ENCODE data around the gene BTBD9. TPM values are rescaled to one million over a fixed set of nuclear protein-coding genes. Genes with fewer than 3 reads are reported as not detected.

Gene BTBD9
- total and polyA plus RNA-seq, 5 donors = 9.8 to 24.6 (median 23.7) TPM

GRCh38 chr6:38146021-38146733 is 493.6 kb downstream of the BTBD9 start:
- no peaks in the 10 kb centered on the region for H3K9me3 ChIP-seq (ENCODE audit: control insufficient read depth, low read length)
- no peak overlapping the region for H3K27ac ChIP-seq (ENCODE audit: low read length)
- intact Hi-C loops (cut with DNase I) = no loop called here
- WGBS = 87% methylated on average over 8 of the region's 8 CpGs
- no peaks in the 10 kb centered on the region for H3K27me3 ChIP-seq (ENCODE audit: control insufficient read depth, insufficient read depth)
- ATAC-seq (peak in 1 of 2 donors; percentile 34), DNase-seq (no peak)
- peaks cover 2% of the 10 kb centered on the region for H3K4me1 ChIP-seq (ENCODE audit: control insufficient read depth, insufficient read depth, low read length)
- H3K4me3 ChIP-seq (ENCODE audit: low read length) = no peak overlapping the region

DNA sequence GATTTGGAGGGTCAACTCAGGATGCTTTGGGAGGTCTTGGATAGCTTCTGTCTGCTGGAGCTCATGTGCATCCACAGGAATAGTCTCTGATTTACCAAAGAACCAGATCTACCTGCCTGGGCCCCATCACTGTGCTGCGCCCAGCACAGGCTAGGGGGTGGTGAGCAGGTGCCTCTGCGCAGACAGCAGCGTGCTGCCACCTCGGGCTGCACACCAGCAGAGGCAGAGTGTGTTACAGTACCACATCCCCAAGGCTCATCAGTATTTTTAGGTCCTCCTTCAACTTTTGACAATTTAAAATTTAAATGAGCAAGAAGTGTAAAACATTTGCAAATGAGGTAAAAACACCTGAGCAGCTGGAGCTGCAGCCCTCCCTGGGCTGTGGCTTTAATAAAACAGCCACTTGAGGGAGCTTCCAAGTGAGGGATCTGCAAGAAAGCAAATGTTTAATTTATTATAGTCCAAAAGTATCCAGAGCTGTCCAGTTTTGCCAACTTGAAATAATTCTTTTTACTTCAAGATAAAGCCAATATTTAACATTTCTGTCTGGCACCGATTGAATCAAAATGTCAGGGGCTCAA is 495.3 kb downstream of the BTBD9 start:
- Histone ChIP-seq H3K27me3 (ENCODE audit: control insufficient read depth, insufficient read depth) (no peaks in the 10 kb centered on the region), H3K4me1 (ENCODE audit: control insufficient read depth, insufficient read depth, low read length) (peaks cover 2% of the 10 kb centered on the region), H3K9me3 (ENCODE audit: control insufficient read depth, low read length) (no peaks in the 10 kb centered on the region), H3K27ac (ENCODE audit: low read length) (no peak overlapping the region), H3K4me3 (ENCODE audit: low read length) (no peak overlapping the region)
- intact Hi-C loops (cut with DNase I) = no loop called here
- DNase-seq = no peak
- 96% methylated on average over 5 of the region's 5 CpGs for WGBS
- ATAC-seq = no peak

DNA sequence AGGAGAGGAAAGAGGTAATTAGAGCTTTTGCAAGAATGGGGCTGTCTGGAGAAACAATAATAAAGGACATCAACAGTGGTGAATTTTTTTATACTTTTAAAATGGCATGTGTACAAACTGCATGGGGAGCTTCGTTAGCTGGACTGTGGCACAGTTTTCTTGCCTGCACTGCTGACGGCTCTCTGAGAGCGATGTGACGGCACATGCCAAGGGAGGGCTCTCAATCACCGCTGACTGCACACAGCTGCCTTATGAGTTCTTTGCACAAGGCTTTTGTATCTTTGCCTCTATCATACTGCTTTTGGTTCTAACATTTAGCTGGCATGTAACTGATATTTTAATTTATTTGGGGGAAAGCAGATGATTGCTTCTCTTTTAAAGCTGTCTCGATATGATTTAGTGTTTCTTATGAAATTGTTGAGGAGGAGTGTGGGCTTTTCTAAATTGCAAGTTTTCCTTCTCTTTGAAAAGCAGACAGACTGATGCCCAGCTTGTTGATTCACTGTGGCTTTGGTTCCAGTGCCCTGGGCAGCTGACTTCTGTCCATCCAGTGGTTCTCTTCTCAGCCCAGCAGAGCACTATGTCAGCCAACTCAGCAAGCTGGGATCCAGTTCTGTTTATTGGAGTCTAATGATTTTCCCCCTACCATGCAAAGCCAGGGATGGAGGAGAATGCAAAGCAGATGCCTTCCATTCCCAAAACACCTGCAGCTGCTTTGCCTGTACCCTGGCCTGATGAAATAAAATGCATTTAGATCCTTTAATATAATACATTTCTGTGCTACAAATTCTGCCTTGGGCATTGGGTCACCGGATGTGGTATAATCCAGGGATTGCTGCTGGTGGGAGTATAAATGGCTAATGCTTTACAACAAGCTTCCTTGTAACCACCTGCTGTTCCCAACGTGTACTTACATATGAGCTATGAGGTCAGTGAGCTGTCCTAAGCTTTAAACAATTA is 496.3 kb downstream of the BTBD9 start:
- H3K4me1 ChIP-seq (ENCODE audit: control insufficient read depth, insufficient read depth, low read length) = peaks cover 2% of the 10 kb centered on the region
- H3K9me3 ChIP-seq (ENCODE audit: control insufficient read depth, low read length) = no peaks in the 10 kb centered on the region
- H3K27ac ChIP-seq (ENCODE audit: low read length) = no peak overlapping the region
- intact Hi-C loops (cut with DNase I) = no loop called here
- DNase-seq = no peak
- peak in 1 of 2 donors; percentile 71 for ATAC-seq
- no peaks in the 10 kb centered on the region for H3K27me3 ChIP-seq (ENCODE audit: control insufficient read depth, insufficient read depth)
- 71% methylated on average over 8 of the region's 8 CpGs for WGBS
- no peak overlapping the region for H3K4me3 ChIP-seq (ENCODE audit: low read length)

GRCh38 chr6:38142178-38142902 is 497.4 kb downstream of the BTBD9 start:
- 74% methylated on average over 7 of the region's 7 CpGs for WGBS
- Histone ChIP-seq H3K27ac (ENCODE audit: low read length) (no peak overlapping the region), H3K27me3 (ENCODE audit: control insufficient read depth, insufficient read depth) (no peaks in the 10 kb centered on the region), H3K4me3 (ENCODE audit: low read length) (no peak overlapping the region), H3K4me1 (ENCODE audit: control insufficient read depth, insufficient read depth, low read length) (peaks cover 2% of the 10 kb centered on the region), H3K9me3 (ENCODE audit: control insufficient read depth, low read length) (no peaks in the 10 kb centered on the region)
- ATAC-seq = peak in 1 of 2 donors; percentile 51
- no peak for DNase-seq
- intact Hi-C loops (cut with DNase I) = no loop called here

GRCh38 chr6:38141716-38142115 is 498.0 kb downstream of the BTBD9 start:
- H3K27me3 ChIP-seq (ENCODE audit: control insufficient read depth, insufficient read depth) = no peaks in the 10 kb centered on the region
- peaks cover 2% of the 10 kb centered on the region for H3K4me1 ChIP-seq (ENCODE audit: control insufficient read depth, insufficient read depth, low read length)
- DNase-seq (no peak), ATAC-seq (no peak)
- H3K9me3 ChIP-seq (ENCODE audit: control insufficient read depth, low read length) = no peaks in the 10 kb centered on the region
- H3K27ac ChIP-seq (ENCODE audit: low read length) = no peak overlapping the region
- 94% methylated on average over 6 of the region's 6 CpGs for WGBS
- intact Hi-C loops (cut with DNase I) = no loop called here
- no peak overlapping the region for H3K4me3 ChIP-seq (ENCODE audit: low read length)

DNA sequence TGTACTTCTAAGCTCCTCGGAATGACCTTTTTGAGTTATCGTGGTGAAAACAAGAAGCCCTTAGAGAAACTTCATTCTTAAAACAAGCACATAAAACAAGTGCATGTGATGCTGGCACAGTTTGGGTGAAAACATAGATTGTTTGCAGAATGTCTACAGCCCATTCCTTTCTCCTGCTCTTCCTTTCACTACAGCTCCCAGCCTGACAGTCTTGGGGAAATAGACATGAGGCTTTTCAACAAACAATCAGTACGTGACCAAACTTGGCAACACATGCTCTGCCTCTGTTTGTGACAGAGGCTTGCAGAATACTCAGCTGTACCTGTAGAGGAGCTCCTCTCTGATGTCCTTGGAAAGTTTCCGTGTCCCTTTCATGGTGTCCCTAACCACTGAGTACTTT is 498.6 kb downstream of the BTBD9 start:
- no peaks in the 10 kb centered on the region for H3K27me3 ChIP-seq (ENCODE audit: control insufficient read depth, insufficient read depth)
- DNase-seq (no peak), ATAC-seq (no peak)
- H3K4me1 ChIP-seq (ENCODE audit: control insufficient read depth, insufficient read depth, low read length) = peaks cover 2% of the 10 kb centered on the region
- no peak overlapping the region for H3K27ac ChIP-seq (ENCODE audit: low read length)
- intact Hi-C loops (cut with DNase I) = no loop called here
- WGBS = 87% methylated on average over 4 of the region's 4 CpGs
- no peaks in the 10 kb centered on the region for H3K9me3 ChIP-seq (ENCODE audit: control insufficient read depth, low read length)
- H3K4me3 ChIP-seq (ENCODE audit: low read length) = no peak overlapping the region

DNA sequence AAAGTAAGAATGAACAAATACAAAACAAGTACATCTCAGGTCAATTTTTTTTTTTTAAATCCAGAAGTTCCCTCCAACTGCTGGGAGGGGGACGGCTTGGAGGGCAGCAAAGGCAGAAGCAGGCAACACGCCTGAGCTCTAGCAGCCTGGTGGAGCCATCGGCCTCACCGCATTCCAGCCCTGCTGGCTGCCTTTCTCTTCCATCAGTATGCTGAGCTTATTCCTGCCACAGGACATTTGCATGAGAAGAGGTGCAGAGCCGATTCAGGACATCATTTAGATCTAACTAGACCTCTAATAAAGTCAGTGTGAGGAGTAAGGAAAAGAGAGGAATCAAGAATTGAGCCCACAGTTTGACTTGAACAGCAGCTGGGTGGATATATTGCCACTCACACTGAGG is 501.4 kb downstream of the BTBD9 start:
- ATAC-seq = no peak
- no peak for DNase-seq
- Histone ChIP-seq H3K27ac (ENCODE audit: low read length) (no peak overlapping the region), H3K4me1 (ENCODE audit: control insufficient read depth, insufficient read depth, low read length) (peaks cover 5% of the 10 kb centered on the region), H3K27me3 (ENCODE audit: control insufficient read depth, insufficient read depth) (no peaks in the 10 kb centered on the region), H3K9me3 (ENCODE audit: control insufficient read depth, low read length) (no peaks in the 10 kb centered on the region), H3K4me3 (ENCODE audit: low read length) (no peak overlapping the region)
- WGBS = 91% methylated on average over 5 of the region's 5 CpGs
- intact Hi-C loops (cut with DNase I) = no loop called here

DNA sequence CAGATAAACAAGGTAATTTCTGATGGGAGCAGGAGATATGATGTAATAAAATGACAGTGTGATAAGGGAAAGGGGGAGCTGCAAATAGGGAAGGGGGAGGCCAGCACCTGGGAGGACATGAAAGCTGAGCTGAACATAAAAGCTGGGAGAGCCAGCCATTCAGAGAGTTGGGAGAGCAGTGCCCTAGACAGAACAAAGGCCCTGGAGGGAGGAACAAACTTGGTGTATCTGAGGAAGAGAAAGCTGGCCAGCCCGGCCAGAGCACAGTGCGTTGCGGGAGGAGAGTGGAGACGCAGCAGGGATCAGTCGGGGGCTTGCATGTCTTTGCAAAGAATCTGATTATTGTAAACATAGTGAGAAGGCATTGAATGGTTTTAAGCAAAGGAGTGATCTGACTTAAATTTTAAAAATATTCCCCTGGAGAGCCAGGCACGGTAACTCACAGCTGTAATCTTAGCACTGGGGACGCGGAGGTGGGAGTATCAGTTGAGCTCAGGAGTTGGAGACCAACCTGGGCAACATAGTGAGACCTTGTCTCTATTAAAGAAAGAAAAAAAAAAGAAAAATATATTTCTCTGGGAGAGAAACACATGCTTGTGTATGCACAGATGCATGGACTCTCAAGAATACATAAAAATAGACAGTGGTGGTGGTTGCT is 502.0 kb downstream of the BTBD9 start:
- H3K4me3 ChIP-seq (ENCODE audit: low read length) = no peak overlapping the region
- no peaks in the 10 kb centered on the region for H3K9me3 ChIP-seq (ENCODE audit: control insufficient read depth, low read length)
- H3K27ac ChIP-seq (ENCODE audit: low read length) = no peak overlapping the region
- H3K27me3 ChIP-seq (ENCODE audit: control insufficient read depth, insufficient read depth) = no peaks in the 10 kb centered on the region
- intact Hi-C loops (cut with DNase I) = no loop called here
- ATAC-seq (no peak), DNase-seq (no peak)
- peaks cover 5% of the 10 kb centered on the region for H3K4me1 ChIP-seq (ENCODE audit: control insufficient read depth, insufficient read depth, low read length)
- 95% methylated on average over 8 of the region's 8 CpGs for WGBS

GRCh38 chr6:38136547-38136946 is 503.2 kb downstream of the BTBD9 start:
- intact Hi-C loops (cut with DNase I) = no loop called here
- ATAC-seq = no peak
- no peaks in the 10 kb centered on the region for H3K27me3 ChIP-seq (ENCODE audit: control insufficient read depth, insufficient read depth)

GRCh38 chr6:38134704-38135088 is 505.0 kb downstream of the BTBD9 start:
- DNase-seq (no peak), ATAC-seq (peak; percentile 63 to 65)
- H3K4me3 ChIP-seq (ENCODE audit: low read length) = no peak overlapping the region
- H3K9me3 ChIP-seq (ENCODE audit: control insufficient read depth, low read length) = no peaks in the 10 kb centered on the region
- H3K27ac ChIP-seq (ENCODE audit: low read length) = no peak overlapping the region
- intact Hi-C loops (cut with DNase I) = no loop called here
- 60% methylated on average over 4 of the region's 4 CpGs for WGBS
- no peaks in the 10 kb centered on the region for H3K27me3 ChIP-seq (ENCODE audit: control insufficient read depth, insufficient read depth)
- H3K4me1 ChIP-seq (ENCODE audit: control insufficient read depth, insufficient read depth, low read length) = peaks cover 3% of the 10 kb centered on the region

More at GRCh38 chr6:38136547-38136946, 503.2 kb downstream of the BTBD9 start:
- no peak for DNase-seq
- peaks cover 3% of the 10 kb centered on the region for H3K4me1 ChIP-seq (ENCODE audit: control insufficient read depth, insufficient read depth, low read length)
- no peak overlapping the region for H3K27ac ChIP-seq (ENCODE audit: low read length)
- 88% methylated on average over 4 of the region's 4 CpGs for WGBS
- no peak overlapping the region for H3K4me3 ChIP-seq (ENCODE audit: low read length)
- H3K9me3 ChIP-seq (ENCODE audit: control insufficient read depth, low read length) = no peaks in the 10 kb centered on the region
